ENCODE results near the gene BMF.
A peak's percentile ranks its signal among the peaks of the same experiment; 100 is the strongest.

The BMF gene

DNA sequence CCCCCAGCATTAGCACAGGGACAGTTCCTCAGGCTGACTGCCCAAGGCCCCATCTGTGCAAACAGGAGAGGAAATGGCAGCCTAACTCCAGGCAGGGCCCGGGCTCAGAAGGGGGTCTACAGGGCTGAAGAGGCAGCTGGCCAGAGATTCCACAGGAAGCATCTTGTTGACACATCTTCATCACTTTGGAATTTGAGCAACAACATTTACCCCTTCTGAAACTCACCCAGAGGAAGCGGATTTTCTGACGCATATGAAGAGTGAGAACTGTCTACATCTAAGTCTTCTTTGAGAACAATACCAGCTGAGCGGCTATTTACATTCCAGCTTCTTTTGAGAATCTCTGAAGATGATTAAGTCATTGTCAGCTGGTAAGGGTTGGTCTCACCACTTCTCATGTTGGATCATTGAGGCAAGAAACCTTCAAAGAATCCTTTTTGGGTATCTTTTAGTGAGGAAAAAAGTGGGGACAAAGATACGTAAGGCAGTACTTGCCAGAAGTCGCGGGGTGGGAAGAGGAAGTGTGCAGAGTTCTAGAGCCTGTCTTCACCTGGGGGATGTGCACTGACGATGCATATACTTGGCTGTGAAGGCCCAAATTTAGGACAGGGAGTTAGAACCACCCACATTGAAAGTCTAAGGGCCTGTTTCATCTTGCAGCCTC is 44.3 kb downstream of the BMF start:
- no peak for DNase-seq

DNA sequence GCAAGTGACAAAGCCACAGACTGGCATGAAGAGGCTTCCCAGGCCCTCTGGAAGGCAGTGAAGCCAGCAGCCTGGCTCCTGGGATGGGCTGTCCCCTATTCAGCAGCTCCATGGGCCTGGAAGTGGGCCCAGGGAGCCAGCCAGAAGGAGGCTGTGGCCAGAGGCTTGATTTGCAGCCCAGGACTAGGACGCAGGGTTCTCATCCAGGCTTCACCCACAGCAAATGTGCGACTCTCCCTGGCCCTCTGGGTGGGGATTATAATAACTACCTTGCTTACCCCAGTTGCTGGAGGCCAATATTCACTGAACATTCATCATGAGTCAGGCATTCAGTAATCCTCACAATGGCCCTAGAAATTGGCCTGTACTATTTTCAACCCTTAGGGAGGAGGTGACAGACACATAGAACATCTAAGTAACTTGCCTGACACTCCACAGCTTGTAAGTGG is 45.1 kb downstream of the BMF start:
- no peak for DNase-seq

DNA sequence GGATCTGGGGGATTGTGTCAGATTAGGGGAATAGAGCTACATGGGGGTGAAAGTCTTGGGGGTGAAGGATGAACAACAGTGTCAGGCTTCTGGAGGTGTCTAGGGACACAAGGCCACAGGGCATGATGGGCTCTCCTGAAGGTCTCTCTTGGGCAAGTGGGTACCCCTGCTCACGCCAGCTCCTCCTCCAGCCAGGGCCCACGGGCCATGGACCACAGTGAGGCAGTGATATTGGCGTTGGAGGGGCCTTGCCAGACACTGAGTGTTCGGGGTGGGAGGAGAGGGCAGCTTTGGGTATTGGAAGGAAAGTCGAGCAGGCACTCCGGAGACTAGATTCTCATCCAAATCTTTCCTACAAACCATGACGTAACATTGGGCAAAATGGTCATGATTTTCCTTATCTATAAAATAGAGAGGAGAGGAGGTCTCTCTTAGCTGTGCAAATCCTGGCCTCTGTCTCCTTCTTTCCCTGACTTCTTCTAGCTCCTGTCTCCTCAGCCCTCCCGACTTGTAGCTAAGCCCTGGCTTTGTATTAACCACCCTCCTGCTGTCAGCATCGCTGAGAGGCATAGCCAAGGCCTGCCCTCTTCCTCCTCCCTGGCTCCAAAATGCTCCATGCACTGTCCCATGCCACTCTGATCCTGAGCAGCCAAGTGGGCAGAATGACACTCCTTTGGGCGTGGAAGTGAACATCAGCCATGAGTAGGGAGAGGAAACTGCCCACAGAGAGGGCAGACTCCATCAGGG is 45.7 kb downstream of the BMF start:
- no peak for DNase-seq

DNA sequence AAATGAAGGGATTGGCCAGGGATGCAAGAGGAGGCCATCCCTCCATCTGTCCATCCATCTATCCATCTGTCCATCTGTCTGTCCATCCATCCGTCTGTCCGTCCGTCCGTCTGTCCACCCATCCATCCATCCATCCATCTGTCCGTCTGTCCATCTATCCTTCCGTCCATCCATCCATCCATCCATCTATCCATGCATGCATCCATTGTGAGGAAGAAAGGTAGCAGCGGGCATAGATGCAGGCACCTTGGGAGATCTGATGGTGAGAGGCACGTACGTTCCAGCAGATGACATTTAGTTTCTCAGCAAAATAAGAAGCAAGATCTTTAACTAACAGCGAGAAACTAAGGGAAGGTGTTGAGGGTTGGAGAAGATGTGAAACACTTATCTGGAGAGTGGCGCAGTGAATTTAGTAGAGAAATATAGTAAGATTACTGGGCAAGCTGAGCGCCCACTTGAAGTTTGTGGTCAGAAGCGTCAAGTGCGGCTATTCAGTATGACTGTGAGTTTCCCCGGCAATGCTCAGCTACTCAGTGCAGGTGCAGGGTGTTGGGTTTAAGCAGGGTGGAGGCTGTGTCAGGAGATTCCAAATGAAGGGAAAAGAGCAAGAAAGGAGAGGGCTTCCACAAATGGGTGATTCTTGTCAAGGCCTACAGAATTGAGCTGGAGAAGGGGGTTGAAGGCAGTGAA is 47.3 kb downstream of the BMF start:
- DNase-seq: no peak

DNA sequence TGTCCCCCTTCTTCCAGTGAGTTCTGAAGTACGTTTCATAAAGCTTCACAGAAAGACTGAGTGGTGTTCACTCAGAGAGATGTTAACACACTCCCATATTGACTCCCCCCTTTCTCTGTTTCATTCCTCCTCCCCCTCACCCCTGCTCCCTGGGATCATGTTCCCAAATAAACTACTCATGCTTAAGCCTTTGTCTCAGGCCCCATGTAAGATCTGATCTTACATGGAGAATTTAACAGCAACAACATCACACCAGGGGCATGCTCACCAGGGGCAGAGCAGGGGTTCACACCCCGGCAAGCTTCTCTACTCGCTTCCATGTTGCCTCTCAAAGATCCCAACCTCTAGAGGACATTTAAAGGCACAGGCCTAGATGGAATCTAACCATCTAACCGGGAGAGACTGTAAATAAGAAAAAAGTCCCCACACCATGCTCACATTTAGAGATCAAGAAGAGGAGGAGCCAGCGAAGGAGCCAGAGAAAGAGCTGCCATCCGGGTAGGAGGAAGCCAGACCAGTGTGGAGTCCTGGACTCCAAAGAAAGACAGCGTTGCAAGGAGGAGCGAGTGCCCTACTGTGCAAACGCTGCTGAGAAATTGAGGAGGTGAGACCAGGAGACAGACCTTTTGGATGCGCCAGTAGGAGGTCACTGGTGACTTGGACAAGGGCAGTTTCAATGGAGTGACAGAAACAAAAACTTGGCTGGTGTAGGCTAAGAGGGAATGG is 48.3 kb downstream of the BMF start:
- DNase-seq: no peak

GRCh38 chr15:40059821-40060220 is 48.9 kb downstream of the BMF start:
- DNase-seq: no peak

- no peak for DNase-seq
Observed at GRCh38 chr15:40058476-40059140, 50.1 kb downstream of the BMF start.

GRCh38 chr15:40055576-40056293 is 52.9 kb downstream of the BMF start:
- DNase-seq: no peak

DNA sequence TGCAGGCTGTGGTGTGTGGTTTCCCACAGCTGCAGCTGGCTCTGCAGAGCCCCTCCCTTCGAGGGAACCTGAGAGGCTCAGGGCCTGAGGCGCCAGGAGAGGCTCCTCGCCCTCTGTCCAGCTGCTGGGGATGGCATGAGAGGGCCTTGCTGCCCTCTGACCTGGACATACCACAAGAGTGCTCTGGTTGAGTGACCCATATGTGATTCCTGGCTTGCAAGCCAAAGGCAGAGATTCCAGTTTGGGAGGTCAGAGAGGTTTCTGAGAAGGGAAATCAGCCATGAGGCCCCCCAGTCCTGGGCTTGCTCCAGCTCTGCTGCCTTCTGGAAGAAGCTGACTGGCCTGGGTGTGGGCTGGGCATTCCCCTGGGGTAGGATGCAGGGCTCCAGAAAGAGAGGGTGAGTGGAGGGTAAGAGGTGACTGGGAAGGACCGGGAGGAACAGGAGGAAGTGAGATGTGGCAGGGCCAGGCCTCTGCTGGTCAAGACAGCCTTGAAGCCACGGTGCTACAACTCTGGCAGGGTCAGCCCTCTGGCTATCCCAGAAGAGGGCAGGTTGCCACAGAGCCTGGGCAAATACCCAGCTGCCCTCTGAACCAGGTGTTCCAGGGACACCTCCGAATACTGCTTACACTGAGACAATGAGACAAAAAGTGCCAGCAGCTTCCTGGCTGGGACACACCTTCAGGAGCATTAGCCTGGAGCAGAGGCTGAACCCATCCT is 53.7 kb downstream of the BMF start:
- no peak for DNase-seq

- no peak for DNase-seq
Observed at GRCh38 chr15:40054605-40054854, 54.1 kb downstream of the BMF start.

DNA sequence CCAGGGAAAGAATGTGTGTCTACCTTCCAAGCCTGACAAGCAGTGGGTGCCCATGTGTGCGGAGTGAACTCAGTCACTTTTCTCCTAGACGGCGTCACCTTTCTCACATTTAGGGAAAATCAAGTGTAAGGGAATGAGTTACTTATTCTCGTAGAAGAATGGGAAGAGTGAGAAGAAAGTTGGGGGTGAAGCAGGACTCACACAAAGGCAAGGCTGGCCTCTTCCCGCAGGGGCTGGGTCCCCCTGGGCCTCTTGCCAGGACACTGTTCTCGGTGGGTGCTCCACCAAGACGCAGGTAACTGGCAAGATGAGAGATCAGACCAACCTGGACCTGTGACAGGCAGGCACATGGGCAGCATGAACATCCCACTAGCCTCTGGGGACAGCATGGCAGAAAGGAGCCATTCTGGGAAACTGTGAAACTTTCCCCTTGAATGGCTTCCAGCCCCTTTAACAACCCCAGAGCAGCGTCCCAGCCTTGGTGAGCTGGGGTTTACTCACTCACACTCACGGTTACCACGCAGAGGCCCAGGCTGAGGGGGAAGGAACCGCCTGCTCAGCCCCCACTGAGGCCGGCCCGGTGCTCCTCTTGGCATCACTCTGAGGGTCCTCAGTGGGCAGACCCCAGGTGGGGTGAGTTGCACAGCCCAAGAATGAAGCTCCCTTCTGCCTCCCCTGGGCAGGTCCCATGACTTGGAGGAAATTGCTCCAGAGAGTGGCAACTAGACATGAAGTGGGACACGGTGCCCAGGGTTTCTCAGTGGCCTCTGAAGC is 54.7 kb downstream of the BMF start:
- DNase-seq: no peak

- no peak for DNase-seq
Observed at GRCh38 chr15:40053079-40053830, 55.4 kb downstream of the BMF start.

- DNase-seq: no peak
Observed at GRCh38 chr15:40052604-40053003, 56.1 kb downstream of the BMF start.

- no peak for DNase-seq
Observed at GRCh38 chr15:40051616-40052415, 56.9 kb downstream of the BMF start.

DNA sequence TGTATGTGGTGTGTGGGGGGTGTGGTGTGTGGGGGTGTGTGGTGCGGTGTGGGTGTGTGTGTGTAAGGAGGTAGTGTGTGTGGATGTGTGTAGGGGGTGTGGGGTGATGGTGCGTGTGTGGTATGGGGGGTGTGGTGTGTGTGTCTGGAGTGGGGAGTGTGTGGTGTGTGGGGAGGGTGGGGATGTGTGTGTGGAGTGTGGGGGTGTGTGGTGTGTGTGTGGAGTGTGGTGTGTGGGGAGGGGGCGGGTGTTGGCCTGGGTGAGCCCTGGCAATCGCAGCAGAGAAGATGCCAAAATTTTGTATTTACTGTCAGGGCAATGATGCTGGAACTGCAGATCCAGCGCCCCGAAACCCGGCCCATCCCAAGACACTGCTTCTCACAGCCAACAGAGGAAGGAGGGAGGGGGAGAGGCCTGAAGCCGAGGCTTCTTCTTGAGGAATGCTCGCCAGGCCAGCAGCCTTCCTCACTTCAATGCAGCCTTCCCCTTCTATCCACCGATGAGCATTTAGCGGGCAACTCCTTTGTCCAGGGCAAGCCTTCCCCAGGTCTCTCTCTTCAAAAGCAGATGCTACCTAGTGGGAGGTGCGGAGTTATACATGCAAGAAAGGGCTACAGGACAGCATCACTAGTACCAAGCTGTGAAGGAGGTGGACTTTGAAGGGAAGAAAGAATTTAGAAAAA is 57.8 kb downstream of the BMF start:
- peak; percentile 41 for DNase-seq

DNA sequence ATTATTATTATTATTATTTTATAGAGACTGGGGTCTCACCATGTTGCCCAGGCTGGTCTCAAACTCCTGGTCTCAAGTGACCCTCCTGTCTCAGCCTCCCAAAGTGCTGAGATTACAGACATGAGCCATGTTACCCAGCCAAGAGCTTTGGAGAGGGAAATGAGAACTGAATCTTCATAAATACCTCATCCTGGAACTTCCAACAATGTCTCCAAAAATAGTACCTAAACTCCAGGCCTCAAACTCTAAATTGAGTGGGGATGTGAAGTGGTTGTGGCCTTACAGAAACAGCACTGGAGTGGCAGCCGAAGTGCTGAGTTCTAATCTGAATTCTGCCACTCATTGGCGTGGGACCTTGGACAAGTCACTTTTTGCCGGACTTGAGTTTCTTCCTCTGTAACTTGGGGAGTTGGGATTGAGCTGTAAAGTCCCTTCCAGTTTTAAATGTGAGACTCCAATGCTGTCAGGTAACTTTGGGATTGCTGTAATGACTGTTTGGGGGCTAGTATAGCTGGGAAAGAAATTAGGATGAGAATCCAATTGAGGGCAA is 59.7 kb downstream of the BMF start:
- no peak for DNase-seq

- DNase-seq: peak; percentile 48
Observed at GRCh38 chr15:40048211-40048792, 60.4 kb downstream of the BMF start.

Data from CD4-positive, alpha-beta T cell treated with Interleukin-10 for 1 hour (primary cell).